GM12891 (cell line): Measurements from ENCODE around the gene FARSB.

Experiments
- DNase-seq: peaks from one replicate; pipeline ENCODE4 v3.0.0; 2011; ENCODE audit warnings: low spot score; ENCODE audit not compliant: insufficient read length
- FAIRE-seq: peaks from 2 replicates; lab custom pipeline; 2011; peaks lifted over from hg19 to GRCh38; lab: Jason Lieb, UNC
- PAX5 ChIP-seq: IDR thresholded peaks from 2 replicates; pipeline ENCODE4 v1.6.1; 2011; ENCODE audit warnings: low read length, moderate library complexity, mild to moderate bottlenecking; ENCODE audit not compliant: insufficient read depth, severe bottlenecking
- POLR2A ChIP-seq: IDR thresholded peaks from 2 replicates; pipeline ENCODE4 v1.6.1; 2011; ENCODE audit warnings: low read depth, low read length, control low read depth
- POLR2AphosphoS5 ChIP-seq: IDR thresholded peaks from 2 replicates; pipeline ENCODE4 v1.6.1; 2011; ENCODE audit warnings: low read depth, low read length, control low read depth
- POU2F2 ChIP-seq: IDR thresholded peaks from 2 replicates; pipeline ENCODE4 v1.6.1; 2011; ENCODE audit warnings: low read depth, mild to moderate bottlenecking, control low read depth, low read length, moderate library complexity
- SPI1 ChIP-seq: IDR thresholded peaks from 2 replicates; pipeline ENCODE4 v1.6.1; 2011; ENCODE audit warnings: low read depth, low read length, control low read depth
- TAF1 ChIP-seq: IDR thresholded peaks from 2 replicates; pipeline ENCODE4 v1.6.1; 2011; ENCODE audit warnings: low read depth, low read length, control low read depth

The FARSB gene

GRCh38 chr2:222669353-222669752 lies 13.5 kb upstream of the FARSB start:
- no peak for FAIRE-seq
- DNase-seq: no peak
- no peak for TF ChIP-seq TAF1
- no peak for TF ChIP-seq POLR2AphosphoS5
- TF ChIP-seq PAX5: no peak
- TF ChIP-seq SPI1: no peak
- no peak for TF ChIP-seq POLR2A
- no peak for TF ChIP-seq POU2F2

GRCh38 chr2:222668494-222669154 lies 12.7 kb upstream of the FARSB start:
- no peak for DNase-seq
- FAIRE-seq: no peak
- TF ChIP-seq POLR2AphosphoS5 (no peak), SPI1 (no peak), POU2F2 (no peak), POLR2A (no peak), TAF1 (no peak), PAX5 (no peak)

- no peak for DNase-seq
- TF ChIP-seq POU2F2: no peak
- TF ChIP-seq PAX5: no peak
- no peak for TF ChIP-seq POLR2A
- no peak for TF ChIP-seq SPI1
- TF ChIP-seq POLR2AphosphoS5: no peak
- TF ChIP-seq TAF1: no peak
- FAIRE-seq: no peak
Measured at GRCh38 chr2:222663479-222663878, 7.6 kb upstream of the FARSB start.

GRCh38 chr2:222656526-222657446 lies 894 bp upstream of the FARSB start:
- peak; percentile 75 for FAIRE-seq
- TF ChIP-seq SPI1: no peak
- no peak for TF ChIP-seq TAF1
- TF ChIP-seq POLR2A: no peak
- TF ChIP-seq POU2F2: no peak
- TF ChIP-seq POLR2AphosphoS5: no peak
- no peak for TF ChIP-seq PAX5
- no peak for DNase-seq

GRCh38 chr2:222653280-222653679 lies 2.6 kb downstream of the FARSB start:
- DNase-seq (no peak), FAIRE-seq (no peak)
- TF ChIP-seq SPI1 (0 out of 2 replicates have a peak, but pooled peaks have one; percentile 5), TAF1 (no peak)

- no peak for TF ChIP-seq POLR2AphosphoS5
- TF ChIP-seq PAX5: no peak
- TF ChIP-seq POU2F2: no peak
- TF ChIP-seq POLR2A: no peak
- no peak for TF ChIP-seq TAF1
- FAIRE-seq (no peak), DNase-seq (no peak)
Measured at GRCh38 chr2:222652491-222653255, 3.2 kb downstream of the FARSB start.

GRCh38 chr2:222651718-222652418 lies 4.0 kb downstream of the FARSB start:
- FAIRE-seq (no peak), DNase-seq (no peak)
- TF ChIP-seq PAX5: no peak
- TF ChIP-seq POU2F2: no peak

- FAIRE-seq: no peak
- DNase-seq: no peak
- TF ChIP-seq SPI1: no peak
- no peak for TF ChIP-seq POLR2AphosphoS5
- TF ChIP-seq POLR2A: no peak
- TF ChIP-seq POU2F2: no peak
- TF ChIP-seq TAF1: no peak
- no peak for TF ChIP-seq PAX5
Measured at GRCh38 chr2:222649801-222650200, 6.1 kb downstream of the FARSB start.

GRCh38 chr2:222646008-222646407 lies 9.9 kb downstream of the FARSB start:
- DNase-seq (no peak), FAIRE-seq (peak; percentile 35)
- no peak for TF ChIP-seq POU2F2
- no peak for TF ChIP-seq PAX5

- DNase-seq (no peak), FAIRE-seq (no peak)
- no peak for TF ChIP-seq PAX5
- TF ChIP-seq SPI1: no peak
- no peak for TF ChIP-seq POLR2AphosphoS5
- TF ChIP-seq POLR2A: no peak
- TF ChIP-seq POU2F2: no peak
- no peak for TF ChIP-seq TAF1
Measured at GRCh38 chr2:222643134-222643533, 12.8 kb downstream of the FARSB start.
